ENCODE measurements around the gene ITGB4.

The ITGB4 gene

DNA sequence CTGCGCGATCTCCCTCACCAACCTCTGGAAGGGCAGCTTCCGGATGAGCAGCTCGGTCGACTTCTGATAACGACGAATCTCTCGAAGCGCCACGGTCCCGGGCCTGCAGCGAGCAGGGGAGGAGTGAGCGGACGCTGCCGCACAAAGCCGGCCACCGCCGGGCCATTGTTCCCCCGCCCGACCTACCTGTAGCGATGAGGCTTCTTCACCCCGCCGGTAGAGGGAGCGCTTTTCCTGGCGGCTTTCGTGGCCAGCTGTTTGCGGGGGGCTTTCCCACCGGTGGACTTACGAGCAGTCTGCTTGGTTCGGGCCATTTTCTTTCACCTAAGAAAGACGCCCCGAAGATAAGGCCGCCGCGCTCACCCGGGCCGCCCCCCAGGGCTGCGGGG is 57.6 kb downstream of the ITGB4 start:
- H2AFZ ChIP-seq (ENCODE audit: low read depth, low read length), result no peak overlapping the region

DNA sequence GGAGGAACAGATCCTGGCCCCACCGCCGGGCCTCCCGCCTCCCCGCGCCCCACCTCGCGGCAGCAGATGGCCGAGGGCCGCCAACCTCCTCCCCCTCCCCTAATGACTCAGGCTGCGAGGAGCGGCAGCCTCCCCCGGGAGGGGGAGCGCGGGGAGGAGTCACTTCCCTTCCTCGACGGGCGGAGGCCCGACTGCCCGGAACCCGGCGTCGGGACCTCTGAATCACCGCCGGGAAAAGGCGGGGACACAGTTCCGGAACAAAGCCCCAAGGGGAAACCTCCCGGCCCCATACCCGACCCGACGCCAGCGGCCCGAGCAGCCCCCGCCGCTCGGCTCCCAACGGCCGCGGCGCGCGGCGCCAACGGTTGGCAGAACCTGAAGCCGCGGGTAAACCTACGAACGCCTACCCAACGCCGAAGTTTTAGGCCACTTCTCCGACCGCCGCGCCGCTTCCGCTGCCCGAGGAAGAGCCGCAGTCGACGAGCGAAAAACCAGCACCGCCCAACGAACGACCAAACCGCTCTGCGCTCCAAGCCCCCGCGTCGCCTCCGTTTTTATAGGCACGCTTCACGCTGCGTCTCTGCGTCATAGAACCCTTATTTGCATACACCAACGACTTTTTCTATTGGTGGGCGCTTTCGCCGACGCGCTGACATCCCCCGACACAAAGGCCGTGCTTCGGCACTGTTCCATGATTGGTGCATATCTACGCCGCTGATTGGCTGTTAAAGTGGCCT is 58.2 kb downstream of the ITGB4 start:
- Histone ChIP-seq H3K4me3 (ENCODE audit: low read depth in 1 of 2, low read length in 2 of 2) (peak overlapping the region; percentile 68 to 84; a peak in 3 of 4 replicates), H3K9me3 (ENCODE audit: insufficient read depth, low read length, severe bottlenecking) (no peaks in the 10 kb centered on the region), H3K36me3 (ENCODE audit: insufficient read depth, low read length) (peaks cover 44% of the 10 kb centered on the region), H3K4me1 (ENCODE audit: insufficient read depth, low read length) (peaks cover 48% of the 10 kb centered on the region), H2AFZ (ENCODE audit: low read depth, low read length) (no peak overlapping the region), H3K79me2 (ENCODE audit: insufficient read depth, low read length) (peaks cover 36% of the 10 kb centered on the region), H3K9ac (ENCODE audit: low read depth, low read length) (peak overlapping the region; percentile 94), H3K27me3 (ENCODE audit: insufficient read depth, low read length, poor library complexity) (no peaks in the 10 kb centered on the region), H3K27ac (ENCODE audit: low read length) (peak overlapping the region; percentile 90), H4K20me1 (ENCODE audit: insufficient read depth, low read length) (peaks cover 42% of the 10 kb centered on the region), H3K4me2 (ENCODE audit: insufficient read depth, low read length) (peak overlapping the region; percentile 77)
- TF ChIP-seq, protein P1, sequence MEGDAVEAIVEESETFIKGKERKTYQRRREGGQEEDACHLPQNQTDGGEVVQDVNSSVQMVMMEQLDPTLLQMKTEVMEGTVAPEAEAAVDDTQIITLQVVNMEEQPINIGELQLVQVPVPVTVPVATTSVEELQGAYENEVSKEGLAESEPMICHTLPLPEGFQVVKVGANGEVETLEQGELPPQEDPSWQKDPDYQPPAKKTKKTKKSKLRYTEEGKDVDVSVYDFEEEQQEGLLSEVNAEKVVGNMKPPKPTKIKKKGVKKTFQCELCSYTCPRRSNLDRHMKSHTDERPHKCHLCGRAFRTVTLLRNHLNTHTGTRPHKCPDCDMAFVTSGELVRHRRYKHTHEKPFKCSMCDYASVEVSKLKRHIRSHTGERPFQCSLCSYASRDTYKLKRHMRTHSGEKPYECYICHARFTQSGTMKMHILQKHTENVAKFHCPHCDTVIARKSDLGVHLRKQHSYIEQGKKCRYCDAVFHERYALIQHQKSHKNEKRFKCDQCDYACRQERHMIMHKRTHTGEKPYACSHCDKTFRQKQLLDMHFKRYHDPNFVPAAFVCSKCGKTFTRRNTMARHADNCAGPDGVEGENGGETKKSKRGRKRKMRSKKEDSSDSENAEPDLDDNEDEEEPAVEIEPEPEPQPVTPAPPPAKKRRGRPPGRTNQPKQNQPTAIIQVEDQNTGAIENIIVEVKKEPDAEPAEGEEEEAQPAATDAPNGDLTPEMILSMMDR (IDR thresholded peaks at IDR 0.05; ENCODE audit: borderline replicate concordance, extremely low read depth, low read length, poor library complexity, severe bottlenecking), result no peak
- no peak for TF ChIP-seq EZH2 (IDR thresholded peaks at IDR 0.05; ENCODE audit: borderline replicate concordance, low read depth, low read length, severe bottlenecking)
- ATAC-seq (ENCODE audit: insufficient read depth, low read depth), result peak; percentile 75
- DNase-seq, result peak; percentile 98

More for the DNA sequence above, 57.6 kb downstream of the ITGB4 start:
- no peak for ATAC-seq (ENCODE audit: insufficient read depth, low read depth)
- H3K27me3 ChIP-seq (ENCODE audit: insufficient read depth, low read length, poor library complexity), result no peaks in the 10 kb centered on the region
- peaks cover 44% of the 10 kb centered on the region for H3K4me1 ChIP-seq (ENCODE audit: insufficient read depth, low read length)
- peak overlapping the region; percentile 94 for H3K9ac ChIP-seq (ENCODE audit: low read depth, low read length)
- H3K27ac ChIP-seq (ENCODE audit: low read length), result peak overlapping the region; percentile 90
- H4K20me1 ChIP-seq (ENCODE audit: insufficient read depth, low read length), result peaks cover 42% of the 10 kb centered on the region
- H3K9me3 ChIP-seq (ENCODE audit: insufficient read depth, low read length, severe bottlenecking), result no peaks in the 10 kb centered on the region
- peak overlapping the region; percentile 77 for H3K4me2 ChIP-seq (ENCODE audit: insufficient read depth, low read length)
- peaks cover 44% of the 10 kb centered on the region for H3K36me3 ChIP-seq (ENCODE audit: insufficient read depth, low read length)
- peak overlapping the region; percentile 68 to 84 for H3K4me3 ChIP-seq (ENCODE audit: low read depth in 1 of 2, low read length in 2 of 2)
- H3K79me2 ChIP-seq (ENCODE audit: insufficient read depth, low read length), result peaks cover 33% of the 10 kb centered on the region
- TF ChIP-seq EZH2 (IDR thresholded peaks at IDR 0.05; ENCODE audit: borderline replicate concordance, low read depth, low read length, severe bottlenecking), result no peak
- TF ChIP-seq, protein P1 (IDR thresholded peaks at IDR 0.05; ENCODE audit: borderline replicate concordance, extremely low read depth, low read length, poor library complexity, severe bottlenecking), result peak; percentile 66
- DNase-seq, result no peak

DNA sequence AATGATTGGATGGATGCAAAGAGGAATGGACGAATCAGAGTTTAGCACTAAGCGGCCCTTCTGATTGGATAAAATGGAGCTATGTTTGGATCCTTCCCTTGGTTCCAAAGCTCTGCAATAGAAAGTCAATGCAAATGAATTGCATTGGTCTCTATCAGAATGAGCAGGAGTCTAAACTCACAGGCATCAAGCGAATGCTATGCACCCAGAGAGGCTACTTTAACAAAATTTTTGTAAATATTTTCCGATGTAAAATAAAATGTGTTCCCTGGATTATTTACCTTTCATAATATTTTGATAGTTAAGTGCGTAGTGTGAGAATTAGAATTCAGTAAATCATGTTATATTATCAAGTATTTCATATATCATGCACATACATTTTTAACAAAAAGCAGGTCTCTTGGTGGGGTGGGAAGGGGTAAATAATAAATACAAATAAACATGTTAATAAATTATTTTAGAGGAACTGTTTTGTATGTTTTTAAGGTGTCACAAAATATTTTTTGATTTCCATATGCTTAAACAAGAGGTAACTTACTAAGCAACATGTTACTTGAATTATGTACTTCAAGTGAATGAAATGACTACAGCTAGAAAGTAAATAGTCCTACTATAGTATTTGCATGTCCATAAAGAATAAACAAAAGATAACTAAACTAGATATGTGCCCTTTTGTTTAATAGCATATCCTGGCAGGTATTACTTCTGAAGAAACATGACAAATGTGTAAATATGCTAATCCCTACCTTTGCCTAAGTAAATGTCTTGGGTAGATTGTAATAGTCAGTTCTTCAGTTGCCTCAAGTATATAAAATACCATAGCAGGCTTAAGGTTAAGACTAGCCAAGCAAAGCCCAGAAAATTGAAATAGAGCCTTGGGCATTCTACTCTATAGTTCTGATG is 59.0 kb downstream of the ITGB4 start:
- Histone ChIP-seq H3K9ac (ENCODE audit: low read depth, low read length) (peak overlapping the region; percentile 44), H3K27ac (ENCODE audit: low read length) (peak overlapping the region; percentile 77), H3K4me3 (ENCODE audit: low read depth in 1 of 2, low read length in 2 of 2) (peak overlapping the region in 1 of 2 experiments; percentile 22; a peak in 1 of 4 replicates), H3K79me2 (ENCODE audit: insufficient read depth, low read length) (peaks cover 40% of the 10 kb centered on the region), H2AFZ (ENCODE audit: low read depth, low read length) (no peak overlapping the region), H3K4me2 (ENCODE audit: insufficient read depth, low read length) (peak overlapping the region; percentile 53), H3K36me3 (ENCODE audit: insufficient read depth, low read length) (peaks cover 38% of the 10 kb centered on the region), H3K4me1 (ENCODE audit: insufficient read depth, low read length) (peaks cover 48% of the 10 kb centered on the region), H3K9me3 (ENCODE audit: insufficient read depth, low read length, severe bottlenecking) (no peaks in the 10 kb centered on the region), H4K20me1 (ENCODE audit: insufficient read depth, low read length) (peaks cover 39% of the 10 kb centered on the region), H3K27me3 (ENCODE audit: insufficient read depth, low read length, poor library complexity) (no peaks in the 10 kb centered on the region)
- TF ChIP-seq, protein P1 (IDR thresholded peaks at IDR 0.05; ENCODE audit: borderline replicate concordance, extremely low read depth, low read length, poor library complexity, severe bottlenecking), result no peak
- no peak for TF ChIP-seq EZH2 (IDR thresholded peaks at IDR 0.05; ENCODE audit: borderline replicate concordance, low read depth, low read length, severe bottlenecking)
- DNase-seq, result no peak
- no peak for ATAC-seq (ENCODE audit: insufficient read depth, low read depth)
